Body of pancreas (tissue), 4 donors: ENCODE measurements around the gene MUC5B. TPM values are rescaled to one million over a fixed set of nuclear protein-coding genes. Genes with fewer than 3 reads are reported as not detected.

ENCODE experiments used
- ATAC-seq: fragments of 150-250 bp; one replicate; pipeline ENCODE4 v1.9.1; 2016
- DNase-seq, 4 donors: peaks; one replicate each; pipeline ENCODE4 v3.0.0-alpha.2; 2019
- H3K27ac ChIP-seq, 4 donors: fragments of 200-600 bp; sonication (generic); 1 replicate in 3 of 4; 2 replicates in 1 of 4; pipeline versions ENCODE4 v1.5.1 to v1.6.1; 2016 to 2019; ENCODE audit warnings: mild to moderate bottlenecking in 1 of 4, mixed read lengths in 1 of 4, moderate library complexity in 1 of 4
- H3K27me3 ChIP-seq, 2 donors: fragments of 200-600 bp; sonication (generic); one replicate each; pipeline ENCODE4 v1.6.0; 2016; ENCODE audit warnings: mild to moderate bottlenecking in 1 of 2
- H3K36me3 ChIP-seq, 2 donors: fragments of 200-600 bp; sonication (generic); replicated peaks in 1 of 2; 2 replicates each; pipeline ENCODE4 v1.5.1; 2016; ENCODE audit warnings: low read depth in 2 of 2; ENCODE audit not compliant: insufficient read depth in 1 of 2
- H3K4me1 ChIP-seq: fragments of 200-600 bp; sonication (generic); one replicate; pipeline ENCODE4 v1.6.0; 2016
- H3K4me3 ChIP-seq, 2 donors: fragments of 200-600 bp; sonication (generic); 1 replicate in 1 of 2; 2 replicates in 1 of 2; pipeline ENCODE4 v1.5.1; 2016 to 2019
- H3K9me3 ChIP-seq, 3 donors: fragments of 200-600 bp; sonication (generic); 1 replicate in 2 of 3; 2 replicates in 1 of 3; pipeline ENCODE4 v1.5.1; 2016
- CTCF ChIP-seq, 7 experiments: fragments of 450-650 bp in 4 of 7; fragments of 200-600 bp in 3 of 7; sonication (generic) in 3 of 7; IDR thresholded peaks; one replicate each; pipeline ENCODE4 v1.5.1; 2016 to 2019; ENCODE audit warnings: antibody characterized with exemption in 7 of 7
- POLR2A ChIP-seq, 3 donors: fragments of 450-650 bp; IDR thresholded peaks; one replicate each; pipeline ENCODE4 v1.6.1; 2016; ENCODE audit warnings: antibody characterized with exemption in 3 of 3, mild to moderate bottlenecking in 2 of 3
- WGBS, 2 donors: methylation state at CpG; one replicate each; pipeline ENCODE4 v1.1.5; 2017; 5-methylcytosine and 5-hydroxymethylcytosine counted together
- intact Hi-C: fragments of 100-400 bp; cut with DNase I; formaldehyde crosslinking; loops from one replicate; pipeline ENCODE4 v1.15.1; 2023
- total RNA-seq, 2 donors: library from RNA; depleted of rRNA; stranded (reverse); fragments of >200 nt; gene quantifications; one replicate each; pipeline ENCODE4 v1.1.0, GENCODE V29; 2016

MUC5B gene
- total RNA-seq, 2 donors from 2014 or later: 4.6 to 11.4 TPM

GRCh38 chr11:1196516-1197391, 26.1 kb upstream of the MUC5B start:
- Histone ChIP-seq H3K4me3 (no peak overlapping the region), H3K36me3 (no peaks in the 10 kb centered on the region), H3K9me3 (no peaks in the 10 kb centered on the region), H3K27me3 (peaks cover 0 to 21% of the 10 kb centered on the region in 2 donors), H3K27ac (no peak overlapping the region), H3K4me1 (no peaks in the 10 kb centered on the region)
- 59 to 71% methylated on average over 8 to 28 of the region's 28 CpGs for WGBS, 2 donors
- ATAC-seq (no peak), DNase-seq (peak in 3 of 4 donors; percentile 2 to 9 (median 8))
- no peak for TF ChIP-seq CTCF (IDR thresholded peaks at IDR 0.05)
- no peak for TF ChIP-seq POLR2A (IDR thresholded peaks at IDR 0.05)
- intact Hi-C loops: no loop called here

GRCh38 chr11:1197431-1197885, 25.4 kb upstream of the MUC5B start:
- peak in 3 of 4 donors; percentile 3 to 9 (median 9) for DNase-seq

GRCh38 chr11:1197886-1198560, 24.8 kb upstream of the MUC5B start:
- no peaks in the 10 kb centered on the region for H3K36me3 ChIP-seq
- H3K9me3 ChIP-seq: no peaks in the 10 kb centered on the region
- no peak for ATAC-seq
- H3K4me3 ChIP-seq: no peak overlapping the region
- DNase-seq: peak in 2 of 4 donors; percentile 2 to 9
- peaks cover 2% of the 10 kb centered on the region for H3K4me1 ChIP-seq
- no peak overlapping the region for H3K27ac ChIP-seq
- peaks cover 0 to 21% of the 10 kb centered on the region in 2 donors for H3K27me3 ChIP-seq
- TF ChIP-seq POLR2A (IDR thresholded peaks at IDR 0.05) (no peak), CTCF (IDR thresholded peaks at IDR 0.05) (no peak)
- WGBS, 2 donors: 52% methylated on average over 23 of the region's 33 CpGs; no CpG with 5 or more reads in 1 of the 2 donors
- intact Hi-C loops: no loop called here

More at GRCh38 chr11:1197431-1197885, 25.4 kb upstream of the MUC5B start:
- no peaks in the 10 kb centered on the region for H3K4me1 ChIP-seq
- 58 to 81% methylated on average over 4 to 13 of the region's 29 CpGs for WGBS, 2 donors
- no peaks in the 10 kb centered on the region for H3K9me3 ChIP-seq
- no peak for ATAC-seq
- H3K27me3 ChIP-seq: peaks cover 0 to 21% of the 10 kb centered on the region in 2 donors
- TF ChIP-seq CTCF (IDR thresholded peaks at IDR 0.05): no peak
- TF ChIP-seq POLR2A (IDR thresholded peaks at IDR 0.05): no peak
- no peaks in the 10 kb centered on the region for H3K36me3 ChIP-seq
- H3K4me3 ChIP-seq: no peak overlapping the region
- H3K27ac ChIP-seq: no peak overlapping the region
- intact Hi-C loops: no loop called here

- H3K36me3 ChIP-seq: no peaks in the 10 kb centered on the region
- 51 to 60% methylated on average over 1 to 23 of the region's 26 CpGs for WGBS, 2 donors
- intact Hi-C loops: no loop called here
- peaks cover 0 to 21% of the 10 kb centered on the region in 2 donors for H3K27me3 ChIP-seq
- no peaks in the 10 kb centered on the region for H3K9me3 ChIP-seq
- TF ChIP-seq POLR2A (IDR thresholded peaks at IDR 0.05) (no peak), CTCF (IDR thresholded peaks at IDR 0.05) (no peak)
- DNase-seq: peak in 2 of 4 donors; percentile 7 to 13
- ATAC-seq: no peak
- no peak overlapping the region for H3K4me3 ChIP-seq
- no peak overlapping the region for H3K27ac ChIP-seq
- H3K4me1 ChIP-seq: peaks cover 6% of the 10 kb centered on the region
Measured at GRCh38 chr11:1198561-1199240, 24.2 kb upstream of the MUC5B start.
